HG02642 (cell line): ENCODE results near the gene CIART.

Experiments used
- ATAC-seq: cut with Tn5 transposase; IDR thresholded peaks from one replicate; pipeline ENCODE4 v1.9.1; 2021; ENCODE audit warnings: mild to moderate bottlenecking; ENCODE audit not compliant: unreplicated experiment, poor library complexity

Gene CIART

DNA sequence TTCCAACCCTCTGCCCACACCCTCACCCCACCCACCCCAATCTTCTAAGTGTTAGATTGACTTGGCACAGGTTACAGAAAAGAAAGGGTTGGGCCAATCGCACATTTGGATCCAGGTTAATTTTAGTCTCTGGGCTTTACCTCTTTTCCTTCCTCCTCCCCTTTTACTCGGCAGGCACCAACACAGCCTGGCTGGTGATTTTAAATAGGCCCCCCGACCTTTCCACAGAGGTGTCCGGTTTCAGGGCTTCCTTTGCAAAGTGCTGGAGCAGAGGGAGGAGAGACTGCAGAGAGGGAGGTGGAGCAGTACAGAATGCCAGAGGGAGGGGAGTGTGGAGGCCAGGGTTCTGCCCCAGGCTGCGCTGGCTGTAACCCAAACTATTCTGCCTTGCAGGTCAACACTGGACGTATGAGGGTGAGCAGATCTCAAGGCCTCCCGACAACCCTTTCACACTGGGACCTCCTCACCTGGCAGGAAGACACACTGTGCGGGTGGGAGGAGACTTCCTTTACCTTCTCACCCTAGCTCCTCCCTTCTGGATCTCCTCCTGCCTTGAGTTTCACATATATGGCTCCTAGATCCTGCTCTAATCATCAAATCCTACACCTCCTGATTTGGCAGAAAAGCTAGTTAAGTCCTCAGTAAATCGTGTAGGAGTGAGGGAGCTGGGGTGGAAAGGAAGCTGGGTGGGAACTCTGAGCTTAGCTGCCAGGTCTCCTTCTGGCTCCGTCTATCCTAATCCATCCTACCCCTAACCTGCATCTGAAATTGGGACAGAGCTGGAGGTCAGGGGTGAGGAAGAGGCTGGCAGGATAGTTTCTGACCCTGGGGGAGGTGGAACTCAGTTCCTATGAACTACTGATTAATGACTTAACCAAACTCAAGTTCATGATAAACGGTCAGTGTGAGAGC, 22.3 kb upstream of the CIART start:
- no peak for ATAC-seq

DNA sequence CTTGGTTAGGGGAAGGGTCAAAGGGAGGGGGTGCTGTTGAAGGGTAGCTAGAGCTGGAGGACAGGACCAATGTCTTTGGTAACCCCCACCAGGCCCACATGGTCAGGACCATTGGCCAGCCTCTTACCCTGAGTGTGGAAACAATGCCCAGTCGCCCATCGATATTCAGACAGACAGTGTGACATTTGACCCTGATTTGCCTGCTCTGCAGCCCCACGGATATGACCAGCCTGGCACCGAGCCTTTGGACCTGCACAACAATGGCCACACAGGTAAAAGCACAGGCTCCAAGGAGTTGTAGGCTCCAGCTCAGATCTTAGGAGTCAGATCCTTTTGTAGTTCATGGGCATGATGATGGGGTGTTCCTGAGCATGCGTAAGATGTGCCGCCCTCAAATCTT, 21.0 kb upstream of the CIART start:
- ATAC-seq: no peak

DNA sequence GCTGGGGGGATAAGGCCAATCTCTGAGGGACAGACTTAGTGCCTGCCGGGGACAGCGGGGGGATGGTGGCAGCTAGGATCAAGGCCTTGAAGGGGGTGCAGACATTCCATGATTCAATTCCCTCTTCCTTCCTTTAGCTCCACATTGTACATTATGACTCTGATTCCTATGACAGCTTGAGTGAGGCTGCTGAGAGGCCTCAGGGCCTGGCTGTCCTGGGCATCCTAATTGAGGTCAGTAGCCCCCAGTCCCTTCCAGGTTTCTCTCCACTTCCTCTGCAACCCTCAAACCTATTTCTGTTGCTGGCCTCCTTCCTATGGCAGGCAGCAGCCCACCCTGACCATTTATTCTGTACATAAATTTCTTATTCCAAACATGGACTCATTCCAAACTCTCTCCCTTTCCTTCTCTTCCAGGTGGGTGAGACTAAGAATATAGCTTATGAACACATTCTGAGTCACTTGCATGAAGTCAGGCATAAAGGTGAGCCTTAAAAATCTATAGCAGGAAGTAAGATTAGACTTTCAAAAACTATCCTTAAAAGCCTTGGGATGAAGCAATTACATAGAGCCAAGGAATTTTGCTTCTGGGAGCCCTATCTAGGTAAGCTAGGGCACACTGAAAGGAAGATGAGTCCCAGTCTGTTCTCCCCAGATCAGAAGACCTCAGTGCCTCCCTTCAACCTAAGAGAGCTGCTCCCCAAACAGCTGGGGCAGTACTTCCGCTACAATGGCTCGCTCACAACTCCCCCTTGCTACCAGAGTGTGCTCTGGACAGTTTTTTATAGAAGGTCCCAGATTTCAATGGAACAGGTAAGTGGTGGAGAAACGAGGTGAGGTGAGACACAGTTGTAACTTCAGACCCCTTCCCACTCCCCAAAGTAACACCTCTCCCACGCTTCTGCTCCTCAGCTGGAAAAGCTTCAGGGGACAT, 19.7 kb upstream of the CIART start:
- no peak for ATAC-seq

DNA sequence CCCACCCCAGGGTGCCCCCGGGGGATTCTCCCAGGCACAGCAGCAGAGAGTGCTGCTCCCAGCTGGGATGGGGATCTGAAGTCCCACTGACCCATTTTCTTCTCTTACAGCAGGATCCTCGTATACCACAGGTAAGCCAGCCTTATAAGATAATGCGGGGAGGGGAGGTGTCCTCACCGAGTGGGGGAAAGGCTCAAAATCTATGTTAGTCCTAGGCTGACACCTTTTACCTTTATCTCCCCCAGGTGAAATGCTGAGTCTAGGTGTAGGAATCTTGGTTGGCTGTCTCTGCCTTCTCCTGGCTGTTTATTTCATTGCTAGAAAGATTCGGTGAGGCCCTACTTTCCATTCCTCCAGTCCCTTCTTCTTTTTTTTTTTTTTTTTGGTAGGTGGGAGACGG, 18.8 kb upstream of the CIART start:
- no peak for ATAC-seq

DNA sequence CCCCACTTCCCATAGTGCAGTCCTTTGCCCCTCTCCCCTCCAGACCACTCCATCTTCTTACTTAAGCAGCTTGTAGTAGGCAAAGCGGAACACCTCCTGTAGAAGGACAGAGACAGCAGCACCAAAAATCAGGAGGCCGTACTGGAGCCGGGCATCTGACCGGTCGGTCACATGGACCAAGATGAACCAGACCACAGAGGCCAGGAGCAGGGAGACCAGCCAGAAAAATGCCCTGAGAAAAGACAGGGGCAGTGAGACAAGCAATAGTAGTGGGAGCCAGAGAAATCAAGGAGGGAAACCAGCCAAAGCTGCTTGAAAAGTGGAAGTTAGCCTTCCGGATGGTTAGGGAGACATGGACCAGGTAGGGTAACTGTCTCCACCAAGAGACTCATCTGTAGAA, 14.5 kb upstream of the CIART start:
- ATAC-seq: no peak

DNA sequence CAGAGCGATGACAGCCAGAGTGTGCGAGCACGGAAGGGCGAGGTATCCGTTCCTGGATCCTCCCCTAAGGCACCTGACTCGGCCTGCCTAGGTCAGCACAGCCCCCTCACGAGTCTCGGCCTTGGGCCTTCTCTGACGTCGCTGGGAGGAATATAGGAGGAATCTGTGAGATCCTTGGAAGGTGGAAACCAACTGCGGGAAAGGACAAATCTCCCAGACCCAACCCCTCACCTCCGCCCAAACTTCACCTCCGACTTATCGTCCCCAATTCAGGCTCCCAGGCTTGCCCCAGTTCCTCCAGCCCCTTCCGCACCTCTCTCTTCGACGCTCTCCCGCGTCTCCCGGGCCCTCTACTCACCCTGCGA, 14.0 kb upstream of the CIART start:
- ATAC-seq: peak; percentile 28

DNA sequence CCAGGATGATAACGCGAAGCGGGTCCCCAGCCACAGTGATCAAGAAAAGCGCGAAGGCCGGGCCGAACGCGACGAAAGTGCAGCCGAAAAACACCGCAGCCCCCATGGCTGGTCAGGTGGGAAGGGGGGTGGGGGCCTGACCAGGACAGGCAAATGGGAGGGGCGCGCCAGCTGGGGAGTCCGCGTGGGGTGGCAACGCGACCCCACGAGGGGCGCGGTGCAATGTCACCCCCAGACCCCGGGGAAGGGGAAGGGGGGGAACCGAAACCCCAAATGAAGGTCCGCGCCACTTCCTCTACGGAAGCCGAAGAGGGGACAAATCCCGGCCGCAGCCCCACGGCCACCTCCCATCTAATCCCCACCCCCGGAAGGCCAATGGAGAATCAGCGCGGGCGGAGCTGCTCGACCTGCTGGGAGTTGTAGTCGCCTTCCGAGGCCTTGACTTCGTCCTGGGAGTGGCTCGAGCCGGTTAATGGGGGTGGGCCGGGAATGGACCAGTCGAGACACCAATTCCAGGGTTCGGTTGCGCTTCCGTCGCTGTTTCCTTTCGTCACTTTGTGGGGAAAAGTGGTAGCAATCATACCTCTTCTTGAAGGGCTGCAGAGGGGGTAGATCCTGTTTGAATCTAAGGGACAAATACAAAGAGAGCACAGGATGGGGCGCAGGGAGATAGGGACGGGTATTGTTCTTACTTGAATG, 13.5 kb upstream of the CIART start, which contains the start of gene APH1A:
Gene APH1A, minus strand, starts transcription at position 312 of the 699 bp plus-strand sequence. Its CDS starts 206 bp downstream, at position 106.
- ATAC-seq: peak; percentile 92

DNA sequence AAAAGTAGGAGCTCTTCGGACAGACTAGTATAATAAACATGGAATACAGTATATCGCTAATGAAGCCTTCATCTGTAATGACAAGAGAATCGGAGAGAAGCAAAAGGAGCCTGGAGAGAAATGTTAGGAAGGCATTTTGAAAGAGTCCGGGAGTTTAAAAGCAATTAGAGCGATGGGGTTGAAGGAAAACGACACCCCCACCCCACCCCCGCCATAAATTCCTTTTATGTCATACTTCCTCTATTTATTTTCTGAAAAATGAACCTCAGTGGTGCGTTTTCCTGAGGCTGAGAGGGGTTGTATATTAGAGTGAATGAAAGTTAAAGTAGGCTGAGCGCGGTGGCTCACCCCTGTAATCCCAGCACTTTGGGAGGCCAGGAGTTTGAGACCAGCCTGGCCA, 12.9 kb upstream of the CIART start:
- ATAC-seq: no peak

DNA sequence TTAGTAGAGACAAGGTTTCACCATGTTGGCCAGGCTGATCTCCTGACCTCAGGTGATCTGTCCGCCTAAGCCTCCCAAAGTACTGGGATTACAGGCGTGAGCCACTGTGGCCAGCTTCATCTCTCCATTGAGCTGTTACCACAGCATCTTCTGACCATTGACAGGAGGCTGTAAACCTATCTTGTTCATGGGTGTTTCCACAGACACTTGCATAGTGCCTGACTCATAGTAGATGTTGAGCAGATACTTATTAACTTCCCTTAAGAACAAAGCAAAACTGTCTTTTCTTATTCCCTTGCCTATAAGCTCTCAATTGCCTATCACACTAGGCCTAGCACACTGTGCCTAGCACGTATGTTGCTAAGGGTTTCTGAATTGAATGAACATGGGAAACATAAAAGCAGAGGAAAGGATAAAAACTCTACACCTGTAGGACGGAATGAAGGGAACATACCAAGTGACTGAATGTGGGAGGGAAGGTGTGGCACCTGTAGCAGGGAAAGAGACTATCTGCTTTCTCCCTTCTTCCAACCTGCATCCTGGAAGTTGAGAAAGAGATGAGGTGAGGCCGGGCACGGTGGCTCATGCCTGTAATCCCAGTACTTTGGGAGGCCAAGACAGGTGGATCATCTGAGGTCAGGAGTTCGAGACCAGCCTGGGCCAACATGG, 10.9 kb upstream of the CIART start:
- no peak for ATAC-seq

DNA sequence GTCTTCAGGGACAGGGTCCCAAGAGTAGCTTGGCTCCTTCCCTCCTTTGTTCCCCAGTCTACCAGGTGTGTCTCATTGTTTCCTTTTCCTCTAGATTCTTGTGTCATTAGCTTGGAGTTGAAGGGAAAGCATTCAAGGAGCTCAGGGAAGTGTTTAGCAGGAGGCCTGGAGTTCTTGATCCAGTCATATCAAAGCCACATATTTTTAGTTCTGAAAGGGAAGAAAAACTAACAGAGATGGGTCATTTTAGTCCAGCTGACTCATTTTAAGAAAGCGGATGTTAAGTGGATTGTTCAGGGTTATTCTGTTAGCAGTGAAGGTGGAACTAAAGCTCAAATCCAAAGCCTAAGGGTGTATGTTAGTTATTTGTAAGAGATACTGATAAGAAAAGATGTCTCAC, 9.0 kb upstream of the CIART start:
- no peak for ATAC-seq

DNA sequence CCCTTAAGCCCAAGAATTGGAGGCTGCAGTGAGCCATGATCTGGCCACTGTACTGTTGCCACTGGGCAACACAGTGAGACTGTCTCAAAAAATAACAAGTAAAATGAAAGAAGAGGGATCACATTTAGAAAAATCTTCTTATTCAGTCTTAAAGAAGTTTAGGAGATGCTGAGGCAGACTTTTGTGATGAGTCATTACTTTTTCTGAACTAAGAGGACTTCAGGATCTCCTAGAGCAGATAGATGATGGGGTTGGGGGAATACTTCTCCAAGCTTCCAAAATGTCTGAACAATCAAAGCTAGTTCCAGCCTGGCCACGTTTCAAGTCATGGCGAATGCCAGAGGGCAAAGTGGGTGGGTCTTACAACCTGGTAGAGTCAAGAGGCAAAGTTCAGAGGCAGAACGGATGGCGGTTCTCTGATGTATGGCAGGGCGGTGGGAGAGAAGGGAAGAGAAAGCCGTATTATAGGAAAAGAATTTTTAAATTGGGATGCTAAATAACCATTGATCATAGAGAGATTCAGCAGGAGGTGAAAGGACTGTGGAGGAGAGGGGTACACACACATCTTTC, 2.1 kb upstream of the CIART start:
- no peak for ATAC-seq

DNA sequence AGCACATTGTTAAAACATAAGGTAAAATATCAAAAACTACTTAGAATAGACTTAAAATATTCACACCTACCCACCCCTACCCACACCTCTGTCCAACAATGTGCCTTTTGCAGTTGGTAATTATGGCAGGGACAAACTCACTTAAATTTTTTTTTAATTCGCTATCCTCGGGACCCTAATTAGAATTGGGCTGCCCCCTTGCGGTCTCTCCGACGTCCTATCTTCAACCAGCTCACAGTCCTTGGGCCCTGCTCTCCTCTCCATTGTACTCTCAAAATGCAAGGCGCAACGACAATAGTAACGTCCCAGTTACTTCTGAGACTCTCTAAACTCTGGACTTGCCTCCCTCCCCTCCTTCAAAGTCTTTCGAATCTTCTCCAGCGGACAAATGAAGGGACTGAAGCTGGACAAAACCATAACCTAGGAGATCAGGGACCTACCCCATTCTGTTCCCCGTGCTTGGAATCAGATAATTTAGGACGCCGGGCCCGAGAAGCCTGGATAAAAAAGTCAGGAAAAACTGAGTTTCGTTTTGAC, 1.1 kb upstream of the CIART start:
- no peak for ATAC-seq

DNA sequence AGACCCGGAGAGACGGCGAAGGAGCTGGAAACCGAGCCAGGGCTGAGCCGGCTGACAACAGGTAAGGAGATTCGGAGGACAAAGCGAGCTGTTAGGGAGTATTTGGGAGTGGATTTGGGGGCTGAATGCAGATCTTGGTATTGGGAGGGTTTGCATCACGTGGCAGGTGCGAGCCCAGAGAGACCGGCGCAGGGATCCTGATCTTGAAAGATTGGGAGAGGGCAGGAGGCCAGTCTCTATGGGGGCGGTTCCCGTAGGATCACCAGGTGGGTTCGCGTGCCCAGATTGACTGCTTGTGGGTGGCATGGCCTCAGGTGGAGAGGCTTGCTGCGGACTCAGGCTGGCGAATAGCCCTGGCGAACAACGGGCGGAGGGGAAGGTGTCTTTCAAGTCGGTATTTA, 204 bp downstream of the CIART start:
- no peak for ATAC-seq

DNA sequence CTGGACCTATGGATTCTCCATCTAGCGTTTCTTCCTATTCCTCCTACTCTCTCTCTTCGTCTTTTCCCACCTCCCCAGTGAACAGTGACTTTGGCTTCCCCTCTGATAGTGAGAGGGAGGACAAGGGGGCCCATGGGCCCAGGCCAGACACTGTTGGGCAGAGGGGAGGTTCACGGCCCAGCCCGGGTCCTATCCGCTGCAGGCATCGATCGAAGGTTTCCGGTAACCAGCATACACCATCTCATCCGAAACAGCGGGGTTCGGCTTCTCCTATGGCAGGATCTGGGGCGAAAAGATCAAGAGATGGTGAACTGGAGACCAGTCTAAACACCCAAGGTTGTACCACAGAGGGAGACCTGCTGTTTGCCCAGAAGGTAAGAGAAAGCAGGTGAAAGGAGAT, 906 bp downstream of the CIART start:
- ATAC-seq: no peak

DNA sequence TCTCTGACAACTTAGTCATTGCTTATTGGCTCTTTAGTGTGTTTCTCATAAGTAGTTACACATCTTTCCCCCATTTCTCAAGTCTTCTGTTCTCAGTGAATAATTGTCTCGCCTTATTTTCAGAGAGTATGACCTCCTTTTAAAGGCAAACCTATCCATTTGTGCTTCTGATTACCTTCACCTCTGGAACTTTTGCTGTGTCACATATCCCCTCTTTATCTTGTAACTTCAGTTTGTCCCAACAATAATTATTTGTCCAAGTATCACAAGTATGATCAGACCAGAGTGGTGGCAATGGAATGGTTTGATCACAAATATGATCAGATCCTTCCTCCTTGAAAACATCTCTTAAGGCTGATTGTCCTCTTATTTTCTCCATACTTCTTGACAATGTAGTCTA, 6.0 kb downstream of the CIART start:
- no peak for ATAC-seq

DNA sequence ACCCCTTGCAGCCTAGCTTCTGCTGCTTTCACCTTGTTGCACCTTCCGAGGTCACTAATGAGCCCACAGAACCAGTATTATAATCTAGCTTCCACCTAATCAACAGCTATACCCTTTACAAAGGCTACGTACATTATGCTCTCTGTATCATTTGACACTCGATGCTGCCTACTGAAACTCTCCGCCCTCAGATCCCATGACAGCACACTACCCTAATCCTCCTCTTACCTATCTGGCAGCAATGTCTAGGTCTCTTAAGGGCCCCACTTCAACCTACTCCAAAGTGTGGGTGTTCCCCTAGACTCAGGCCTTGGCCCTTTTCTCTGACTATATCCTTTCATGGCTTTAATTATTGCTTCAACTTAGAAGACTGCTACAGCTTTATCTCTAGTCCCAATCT, 6.5 kb downstream of the CIART start:
- no peak for ATAC-seq

DNA sequence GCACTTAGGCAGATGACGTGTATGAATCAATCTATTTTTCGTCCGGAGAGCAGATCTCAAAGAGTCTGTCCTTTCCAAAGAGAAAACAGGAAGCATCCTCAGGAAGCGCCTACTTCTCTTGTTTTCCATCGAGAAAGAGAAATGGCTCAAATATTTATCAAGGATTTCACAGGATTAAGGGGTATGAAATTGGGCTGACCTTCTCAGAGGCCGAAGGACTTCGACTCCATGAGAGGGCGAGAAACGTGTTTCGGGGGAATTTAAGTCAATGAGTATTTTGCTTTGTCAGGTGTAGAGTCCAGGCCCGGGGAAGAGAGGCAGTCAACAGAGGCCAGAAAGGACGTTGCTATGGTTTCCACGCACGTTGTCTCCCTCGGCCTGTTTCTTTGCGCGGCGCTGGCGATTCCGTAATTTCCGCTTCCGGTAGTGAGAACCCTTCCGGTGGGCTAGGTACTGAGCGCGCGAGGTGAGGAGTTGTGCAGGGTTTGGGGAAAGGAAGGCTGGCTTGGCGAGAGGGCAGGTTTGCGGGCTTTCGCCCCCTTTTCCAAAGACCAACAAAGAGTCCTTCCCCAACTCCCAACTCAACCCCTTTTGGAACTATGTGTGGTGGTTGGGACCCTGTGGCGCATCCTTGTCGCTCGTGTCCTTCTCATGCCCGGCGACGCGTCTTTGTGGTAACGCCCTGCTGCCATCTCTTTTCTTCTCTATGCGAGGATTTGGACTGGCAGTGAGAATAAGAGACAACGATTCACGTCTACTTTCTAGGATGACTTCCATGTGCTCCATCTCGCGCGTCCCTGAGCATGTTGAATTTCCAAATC, 11.3 kb downstream of the CIART start, which contains the start of gene MRPS21:
Gene MRPS21, plus strand, starts transcription at position 429 of the 821 bp plus-strand sequence. CDS start 506 bp downstream, outside the sequence.
- peak; percentile 96 for ATAC-seq

DNA sequence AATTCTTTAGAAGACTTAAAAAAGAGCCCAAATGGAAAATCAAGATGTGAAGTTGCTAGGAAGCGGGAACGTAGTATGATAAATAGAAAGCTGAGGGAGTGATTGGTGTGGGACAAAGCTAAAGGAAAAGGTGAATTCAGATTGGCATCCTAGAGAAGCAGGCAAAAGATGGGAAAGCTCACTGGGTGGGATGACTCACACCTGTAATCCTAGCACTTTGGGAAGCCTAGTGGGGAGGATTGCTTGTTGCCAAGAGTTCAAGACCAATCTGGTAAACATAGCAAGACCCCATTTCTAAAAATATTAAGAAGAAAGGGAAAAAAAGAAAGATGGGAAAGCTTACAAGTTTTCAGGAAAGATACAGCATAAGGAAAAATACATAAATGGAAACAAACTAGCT, 13.1 kb downstream of the CIART start:
- ATAC-seq: no peak

DNA sequence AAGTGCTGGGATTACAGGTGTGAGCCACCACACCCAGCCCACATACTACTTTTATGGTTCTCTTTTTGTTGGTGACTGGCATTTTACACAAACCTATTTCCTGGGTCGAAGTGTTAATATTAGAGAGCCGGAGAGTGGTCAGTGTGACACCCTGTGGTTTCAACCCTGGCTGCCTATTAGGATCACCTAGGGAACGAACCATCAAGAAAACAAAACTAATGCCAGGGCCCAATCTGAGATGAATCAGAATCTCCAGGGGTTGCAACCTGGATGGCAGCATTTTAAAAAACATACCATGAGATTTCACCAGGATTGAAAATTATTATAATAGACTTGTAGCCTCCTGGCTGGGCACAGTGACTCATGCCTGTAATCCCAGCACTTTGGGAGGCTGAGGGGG, 17.4 kb downstream of the CIART start:
- ATAC-seq: no peak
